Hematopoietic multipotent progenitor cell (in vitro differentiated cells): ENCODE data around the gene PHF19. TPM values are rescaled to one million over a fixed set of nuclear protein-coding genes. Genes with fewer than 3 reads are reported as not detected.

Experiments used
- DNase-seq, 3 donors: peaks; one replicate each; pipeline ENCODE4 v3.0.0-alpha.2; 2011 to 2015; ENCODE audit warnings: low read depth in 2 of 3, low spot score in 2 of 3
- total RNA-seq: library from RNA; depleted of rRNA; stranded (reverse); fragments of >200 nt; gene quantifications from one replicate; pipeline ENCODE4 v1.2.3, GENCODE V29; 2012

The PHF19 gene
- total RNA-seq, 1 donor, result 45.2 TPM

- DNase-seq, result no peak
Measured at GRCh38 chr9:120914396-120914795, 37.4 kb upstream of the PHF19 start.

GRCh38 chr9:120913647-120914264 is 36.8 kb upstream of the PHF19 start:
- DNase-seq, result peak in 1 of 3 donors; percentile 45

- DNase-seq, result no peak
Measured at GRCh38 chr9:120912958-120913646, 36.1 kb upstream of the PHF19 start.

GRCh38 chr9:120911295-120911837 is 34.4 kb upstream of the PHF19 start:
- no peak for DNase-seq

- DNase-seq, result no peak
Measured at GRCh38 chr9:120910643-120911042, 33.7 kb upstream of the PHF19 start.

GRCh38 chr9:120909904-120910303 is 32.9 kb upstream of the PHF19 start:
- peak in 2 of 3 donors; percentile 44 to 74 for DNase-seq

GRCh38 chr9:120905315-120906164 is 28.6 kb upstream of the PHF19 start:
- no peak for DNase-seq

- DNase-seq, result no peak
Measured at GRCh38 chr9:120904978-120905301, 28.0 kb upstream of the PHF19 start.

GRCh38 chr9:120904061-120904977 is 27.3 kb upstream of the PHF19 start:
- peak in 1 of 3 donors; percentile 57 for DNase-seq

GRCh38 chr9:120902569-120903535 is 25.9 kb upstream of the PHF19 start:
- no peak for DNase-seq

- DNase-seq, result no peak
Measured at GRCh38 chr9:120901755-120902568, 25.0 kb upstream of the PHF19 start.

GRCh38 chr9:120900824-120901223 is 23.8 kb upstream of the PHF19 start:
- no peak for DNase-seq

GRCh38 chr9:120899490-120900068 is 22.6 kb upstream of the PHF19 start:
- DNase-seq, result no peak

GRCh38 chr9:120898396-120898795 is 21.4 kb upstream of the PHF19 start:
- DNase-seq, result no peak

GRCh38 chr9:120895951-120896350 is 19.0 kb upstream of the PHF19 start:
- DNase-seq, result no peak

GRCh38 chr9:120894321-120895148 is 17.5 kb upstream of the PHF19 start:
- no peak for DNase-seq
